ENCODE measurements around the gene SCN2B.

DNA sequence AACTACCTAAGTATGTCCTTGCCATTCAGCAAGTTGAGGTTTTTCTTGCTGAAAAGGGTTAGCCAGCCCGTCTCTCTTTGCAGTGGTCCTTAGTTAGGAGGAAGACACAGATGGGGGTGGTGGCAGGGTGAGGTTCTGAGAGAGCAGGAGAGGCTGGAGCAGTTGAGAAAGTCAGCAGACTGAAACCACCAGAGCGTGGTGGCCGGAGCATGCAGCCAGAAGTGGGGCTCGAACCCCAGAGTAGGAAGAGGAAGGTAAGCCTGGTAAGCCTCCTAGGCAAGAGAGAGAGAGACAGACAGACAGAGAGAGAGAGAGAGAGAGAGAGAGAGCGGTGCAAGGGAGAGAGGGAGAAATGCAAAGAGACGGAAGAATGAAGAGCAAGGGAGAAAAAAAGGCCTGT lies 14.7 kb downstream of the SCN2B start:
- TF ChIP-seq CTCF (IDR thresholded peaks at IDR 0.05) (no peak), EP300 (IDR thresholded peaks at IDR 0.05) (no peak), POLR2AphosphoS5 (IDR thresholded peaks at IDR 0.05) (no peak)
